Neuronal stem cell (in vitro differentiated cells): ENCODE data around the gene PDGFA.

Experiments
- DNase-seq: peaks from one replicate; pipeline ENCODE4 v3.0.0-alpha.2; 2013; ENCODE audit warnings: low spot score
- H2AFZ ChIP-seq: one replicate; pipeline ENCODE4 v1.6.1; 2013; ENCODE audit warnings: mild to moderate bottlenecking, low read length, inconsistent platforms
- H2AK5ac ChIP-seq: 2 replicates; pipeline ENCODE4 v1.6.1; 2013; ENCODE audit warnings: low read depth, mild to moderate bottlenecking, inconsistent platforms, low read length, moderate library complexity, mixed read lengths
- H2BK120ac ChIP-seq: 2 replicates; pipeline ENCODE4 v1.6.1; 2013; ENCODE audit warnings: low read depth, mild to moderate bottlenecking, inconsistent platforms, low read length, moderate library complexity, mixed read lengths
- H2BK12ac ChIP-seq: one replicate; pipeline ENCODE4 v1.6.1; 2013; ENCODE audit warnings: low read length, inconsistent platforms
- H2BK15ac ChIP-seq: 2 replicates; pipeline ENCODE4 v1.6.1; 2013; ENCODE audit warnings: mild to moderate bottlenecking, low read length, inconsistent platforms, mixed read lengths
- H2BK5ac ChIP-seq: one replicate; pipeline ENCODE4 v1.6.1; 2013; ENCODE audit warnings: inconsistent platforms, mild to moderate bottlenecking, low read length, moderate library complexity
- H3K14ac ChIP-seq: one replicate; pipeline ENCODE4 v1.6.1; 2013; ENCODE audit warnings: low read length, inconsistent platforms
- H3K18ac ChIP-seq: 2 replicates; pipeline ENCODE4 v1.6.1; 2013; ENCODE audit warnings: low read length, inconsistent platforms
- H3K23ac ChIP-seq: 2 replicates; pipeline ENCODE4 v1.6.1; 2013; ENCODE audit warnings: low read depth, mild to moderate bottlenecking, mixed read lengths, low read length, inconsistent platforms; ENCODE audit not compliant: poor library complexity
- H3K27ac ChIP-seq: replicated peaks from 3 replicates; pipeline ENCODE4 v1.5.1; 2013; ENCODE audit warnings: low read length, inconsistent platforms
- H3K27me3 ChIP-seq, 3 experiments: 2 replicates each; pipeline ENCODE4 v1.6.1; 2013; ENCODE audit warnings: low read length in 3 of 3, mild to moderate bottlenecking in 2 of 3, inconsistent platforms in 1 of 3, low read depth in 1 of 3, mixed read lengths in 1 of 3, moderate library complexity in 1 of 3; ENCODE audit not compliant: control insufficient read depth in 3 of 3, insufficient read depth in 3 of 3
- H3K36me3 ChIP-seq, 2 donors: replicated peaks in 1 of 2; 2 replicates each; pipeline ENCODE4 v1.6.1; 2013; ENCODE audit warnings: low read length in 2 of 2; ENCODE audit not compliant: control insufficient read depth in 2 of 2, insufficient read depth in 2 of 2
- H3K4ac ChIP-seq: 2 replicates; pipeline ENCODE4 v1.6.1; 2013; ENCODE audit warnings: inconsistent platforms, mild to moderate bottlenecking, low read length, moderate library complexity
- H3K4me1 ChIP-seq, 2 donors: 1 replicate in 1 of 2; 2 replicates in 1 of 2; pipeline ENCODE4 v1.6.1; 2013; ENCODE audit warnings: low read length in 2 of 2, low read depth in 1 of 2; ENCODE audit not compliant: control insufficient read depth in 2 of 2, insufficient read depth in 1 of 2
- H3K4me2 ChIP-seq: one replicate; pipeline ENCODE4 v1.6.1; 2013; ENCODE audit warnings: mild to moderate bottlenecking, low read length, inconsistent platforms; ENCODE audit not compliant: insufficient read depth, poor library complexity, severe bottlenecking
- H3K4me3 ChIP-seq, 2 donors: 2 replicates each; pipeline ENCODE4 v1.5.1; 2013; ENCODE audit warnings: low read length in 2 of 2, mild to moderate bottlenecking in 2 of 2, inconsistent platforms in 1 of 2, moderate library complexity in 1 of 2
- H3K79me1 ChIP-seq: one replicate; pipeline ENCODE4 v1.6.1; 2013; ENCODE audit warnings: low read depth, mild to moderate bottlenecking, inconsistent platforms, low read length, moderate library complexity
- H3K9ac ChIP-seq: one replicate; pipeline ENCODE4 v1.6.1; 2013; ENCODE audit warnings: mild to moderate bottlenecking, low read depth, low read length, inconsistent platforms; ENCODE audit not compliant: poor library complexity
- H3K9me3 ChIP-seq, 2 donors: replicated peaks in 1 of 2; 2 replicates each; pipeline versions ENCODE3 to v1.6.1; 2013; ENCODE audit warnings: low read length in 2 of 2, mild to moderate bottlenecking in 2 of 2, inconsistent platforms in 1 of 2, low read depth in 1 of 2, mixed read lengths in 1 of 2, moderate library complexity in 1 of 2; ENCODE audit not compliant: control insufficient read depth in 2 of 2, insufficient read depth in 1 of 2
- H4K8ac ChIP-seq: one replicate; pipeline ENCODE4 v1.6.1; 2013; ENCODE audit warnings: low read depth, mild to moderate bottlenecking, inconsistent platforms, low read length, moderate library complexity
- H4K91ac ChIP-seq: one replicate; pipeline ENCODE4 v1.6.1; 2013; ENCODE audit warnings: low read length, low read depth, mild to moderate bottlenecking, inconsistent platforms; ENCODE audit not compliant: poor library complexity
- WGBS, 2 donors: extraction: QIAGEN DNeasy Blood & Tissue Kit; methylation state at CpG; one replicate each; pipeline ENCODE4 v1.1.7; 2013; ENCODE audit warnings: missing lambda C conversion rate in 2 of 2, mixed read lengths in 1 of 2; ENCODE audit not compliant: insufficient read length in 2 of 2, insufficient replicate concordance in 1 of 2; ENCODE audit errors: extremely low coverage in 2 of 2; 5-methylcytosine and 5-hydroxymethylcytosine counted together

PDGFA gene

GRCh38 chr7:523347-524336, 4.0 kb upstream of the PDGFA start:
- Histone ChIP-seq H2AK5ac (peak overlapping the region; percentile 86), H2BK5ac (peak overlapping the region; percentile 35), H3K27ac (no peak overlapping the region), H3K4ac (peak overlapping the region; percentile 76), H3K9ac (no peak overlapping the region), H3K23ac (peak overlapping the region; percentile 90), H3K4me2 (no peak overlapping the region), H3K4me1 (peaks cover 6 to 14% of the 10 kb centered on the region in 2 donors), H3K27me3 (peaks cover 31 to 70% (median 47%) of the 10 kb centered on the region in 3 experiments), H3K4me3 (no peak overlapping the region), H3K36me3 (no peaks in the 10 kb centered on the region), H2BK120ac (peak overlapping the region; percentile 55), H2BK12ac (no peak overlapping the region), H4K8ac (peak overlapping the region; percentile 56), H3K18ac (peak overlapping the region; percentile 76), H4K91ac (no peak overlapping the region), H3K9me3 (peaks cover 0 to 2% of the 10 kb centered on the region in 2 donors), H2AFZ (no peak overlapping the region), H3K79me1 (no peaks in the 10 kb centered on the region), H2BK15ac (peak overlapping the region; percentile 27), H3K14ac (peak overlapping the region; percentile 90)
- no peak for DNase-seq
- no CpG with 5 or more reads among the region's 28 CpGs for WGBS, 2 donors

DNA sequence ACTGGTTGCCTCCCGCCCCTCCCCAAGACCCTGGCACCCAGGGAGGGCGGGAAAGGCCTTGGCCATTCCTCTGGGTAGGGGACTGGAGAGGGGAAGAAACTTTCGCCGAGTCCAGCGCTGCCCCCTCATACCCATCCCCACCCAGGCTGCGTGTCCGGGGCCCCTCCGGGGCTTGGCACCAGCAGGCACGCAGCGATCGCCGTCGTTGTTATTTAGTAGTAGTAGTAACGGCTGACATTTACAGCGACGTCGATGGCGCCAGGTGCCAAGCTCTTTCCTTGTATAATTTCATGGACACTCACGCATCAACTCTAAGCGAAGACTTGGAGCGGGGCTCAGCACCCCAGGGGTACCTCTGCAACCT, 3.3 kb upstream of the PDGFA start:
- peak overlapping the region; percentile 81 for H2AK5ac ChIP-seq
- H3K79me1 ChIP-seq: no peaks in the 10 kb centered on the region
- H3K9ac ChIP-seq: no peak overlapping the region
- peak overlapping the region; percentile 90 for H3K14ac ChIP-seq
- H3K9me3 ChIP-seq: peaks cover 0 to 2% of the 10 kb centered on the region in 2 donors
- H3K27ac ChIP-seq: no peak overlapping the region
- H3K23ac ChIP-seq: peak overlapping the region; percentile 95
- H4K91ac ChIP-seq: no peak overlapping the region
- H2BK12ac ChIP-seq: peak overlapping the region; percentile 6
- peak overlapping the region; percentile 37 for H2BK15ac ChIP-seq
- H3K18ac ChIP-seq: peak overlapping the region; percentile 85
- H2AFZ ChIP-seq: no peak overlapping the region
- peak overlapping the region; percentile 96 for H2BK120ac ChIP-seq
- H3K4me2 ChIP-seq: peak overlapping the region; percentile 73
- H3K4me3 ChIP-seq: no peak overlapping the region
- H3K36me3 ChIP-seq: no peaks in the 10 kb centered on the region
- peaks cover 7 to 14% of the 10 kb centered on the region in 2 donors for H3K4me1 ChIP-seq
- no peak for DNase-seq
- H3K4ac ChIP-seq: no peak overlapping the region
- WGBS, 2 donors: no CpG with 5 or more reads among the region's 21 CpGs
- no peak overlapping the region for H4K8ac ChIP-seq
- peak overlapping the region; percentile 35 for H2BK5ac ChIP-seq
- H3K27me3 ChIP-seq: peaks cover 31 to 77% (median 53%) of the 10 kb centered on the region in 3 experiments

DNA sequence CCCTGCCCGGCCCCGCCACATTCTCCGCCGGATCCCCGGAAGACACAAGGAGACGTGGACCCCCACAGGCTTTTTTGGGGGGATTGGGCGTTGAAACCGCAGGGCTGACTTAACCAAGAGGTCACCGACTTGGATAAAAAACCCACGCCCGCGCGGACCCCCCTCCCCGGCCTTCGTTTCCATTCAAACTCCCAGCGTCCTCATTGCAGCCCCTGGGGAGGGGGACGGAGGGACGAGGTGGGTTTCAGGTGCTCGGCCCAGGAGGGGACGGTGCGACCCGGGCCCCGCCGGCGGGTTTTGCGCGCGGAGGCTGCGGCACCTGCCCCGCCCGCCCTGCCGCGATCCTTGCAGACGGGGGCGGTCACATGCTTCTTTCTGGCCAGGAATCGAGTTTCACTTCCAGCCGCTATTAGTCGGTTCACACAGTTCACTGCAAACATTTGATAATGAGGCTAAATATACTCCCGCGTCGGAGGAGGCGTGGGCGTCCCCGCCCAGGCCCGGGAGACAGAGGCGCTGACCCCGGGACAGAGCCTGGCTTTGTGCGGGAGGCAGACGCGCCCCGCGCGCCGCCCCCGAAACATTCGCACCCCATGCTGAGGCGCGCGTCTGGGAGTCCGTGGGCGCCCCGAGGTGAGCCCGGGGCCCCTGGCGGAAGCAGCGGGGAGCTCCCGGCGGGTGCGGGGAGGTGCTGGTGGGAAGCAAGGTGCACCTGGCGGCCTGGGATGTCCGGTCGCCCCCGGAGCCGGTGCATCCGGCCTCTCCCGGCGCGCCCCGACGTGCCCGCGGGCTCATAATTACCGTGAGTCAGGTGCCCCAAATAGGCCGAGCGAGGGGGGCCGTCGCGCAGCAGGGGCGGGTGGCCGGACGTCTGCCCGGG, 2.7 kb upstream of the PDGFA start:
- no CpG with 5 or more reads among the region's 91 CpGs for WGBS, 2 donors
- H3K9me3 ChIP-seq: no peaks in the 10 kb centered on the region
- H3K27ac ChIP-seq: no peak overlapping the region
- H3K4ac ChIP-seq: no peak overlapping the region
- H3K27me3 ChIP-seq: peaks cover 31 to 82% (median 59%) of the 10 kb centered on the region in 3 experiments
- H3K4me2 ChIP-seq: peak overlapping the region; percentile 73
- H3K18ac ChIP-seq: peak overlapping the region; percentile 85
- H3K4me1 ChIP-seq: peaks cover 7 to 14% of the 10 kb centered on the region in 2 donors
- peak overlapping the region; percentile 96 for H2BK120ac ChIP-seq
- H3K23ac ChIP-seq: peak overlapping the region; percentile 95
- peak overlapping the region; percentile 35 for H2BK5ac ChIP-seq
- H2BK12ac ChIP-seq: peak overlapping the region; percentile 6
- H2AK5ac ChIP-seq: peak overlapping the region; percentile 99
- H4K8ac ChIP-seq: no peak overlapping the region
- H3K9ac ChIP-seq: peak overlapping the region; percentile 44
- no peak for DNase-seq
- no peak overlapping the region for H4K91ac ChIP-seq
- peak overlapping the region; percentile 37 for H2BK15ac ChIP-seq
- no peaks in the 10 kb centered on the region for H3K36me3 ChIP-seq
- H3K14ac ChIP-seq: peak overlapping the region; percentile 63
- peak overlapping the region in 1 of 2 donors; percentile 57 for H3K4me3 ChIP-seq
- H2AFZ ChIP-seq: peak overlapping the region; percentile 40
- no peaks in the 10 kb centered on the region for H3K79me1 ChIP-seq
